BE2C (cell line): ENCODE data around the gene IPMK.

Experiments used
- DNase-seq: peaks from one replicate; pipeline ENCODE4 v3.0.0-alpha.2; 2020
- H3K27me3 ChIP-seq: fragments of 250-450 bp; sonication (Bioruptor Pico); 2 replicates; pipeline ENCODE4 v1.5.1; 2020; ENCODE audit warnings: mild to moderate bottlenecking
- H3K36me3 ChIP-seq: fragments of 250-450 bp; sonication (Bioruptor Pico); 2 replicates; pipeline ENCODE4 v1.5.1; 2020; ENCODE audit warnings: mild to moderate bottlenecking
- H3K4me1 ChIP-seq: fragments of 250-450 bp; sonication (Bioruptor Pico); 2 replicates; pipeline ENCODE4 v1.5.1; 2020
- H3K4me3 ChIP-seq: 2 replicates; pipeline ENCODE4 v1.5.1; 2011; ENCODE audit warnings: low read depth, low read length
- H3K9me3 ChIP-seq: fragments of 250-450 bp; sonication (Bioruptor Pico); 2 replicates; pipeline ENCODE4 v1.5.1; 2020
- CTCF ChIP-seq: IDR thresholded peaks from 2 replicates; pipeline ENCODE4 v1.5.1; 2012; ENCODE audit warnings: mild to moderate bottlenecking, low read depth, low read length

IPMK gene

GRCh38 chr10:58217612-58218011, 50.1 kb downstream of the IPMK start:
- Histone ChIP-seq H3K27me3 (no peaks in the 10 kb centered on the region), H3K9me3 (no peaks in the 10 kb centered on the region), H3K4me1 (no peaks in the 10 kb centered on the region), H3K36me3 (0 out of 2 replicates have a peak, but pooled peaks cover under 1% of the 10 kb centered on the region), H3K4me3 (no peak overlapping the region)
- no peak for TF ChIP-seq CTCF
- no peak for DNase-seq

GRCh38 chr10:58212622-58213021, 55.1 kb downstream of the IPMK start:
- H3K36me3 ChIP-seq, result peaks cover 8% of the 10 kb centered on the region; the same call in 1 of the 2 replicates
- H3K9me3 ChIP-seq, result no peaks in the 10 kb centered on the region
- H3K4me3 ChIP-seq, result no peak overlapping the region
- H3K4me1 ChIP-seq, result no peaks in the 10 kb centered on the region
- no peak for DNase-seq
- no peaks in the 10 kb centered on the region for H3K27me3 ChIP-seq
- no peak for TF ChIP-seq CTCF

- DNase-seq, result no peak
- H3K27me3 ChIP-seq, result no peaks in the 10 kb centered on the region
- H3K9me3 ChIP-seq, result no peaks in the 10 kb centered on the region; the same call in 1 of the 2 replicates
- no peak for TF ChIP-seq CTCF
- no peaks in the 10 kb centered on the region for H3K4me1 ChIP-seq
- H3K36me3 ChIP-seq, result peaks cover 8% of the 10 kb centered on the region; the same call in 1 of the 2 replicates
- H3K4me3 ChIP-seq, result no peak overlapping the region
These were observed 57.5 kb downstream of the IPMK start for GRCh38 chr10:58210160-58210559.

- H3K27me3 ChIP-seq, result no peaks in the 10 kb centered on the region
- H3K4me1 ChIP-seq, result no peaks in the 10 kb centered on the region
- peak; percentile 10 for DNase-seq
- no peak overlapping the region for H3K4me3 ChIP-seq
- H3K36me3 ChIP-seq, result peaks cover 8% of the 10 kb centered on the region; the same call in 1 of the 2 replicates
- no peaks in the 10 kb centered on the region; the same call in 1 of the 2 replicates for H3K9me3 ChIP-seq
- TF ChIP-seq CTCF, result no peak
These were observed 58.0 kb downstream of the IPMK start for GRCh38 chr10:58209669-58210068.

- no peaks in the 10 kb centered on the region for H3K27me3 ChIP-seq
- no peaks in the 10 kb centered on the region for H3K4me1 ChIP-seq
- TF ChIP-seq CTCF, result no peak
- H3K4me3 ChIP-seq, result no peak overlapping the region
- H3K36me3 ChIP-seq, result peaks cover 5% of the 10 kb centered on the region; the same call in 1 of the 2 replicates
- no peak for DNase-seq
- no peaks in the 10 kb centered on the region; the same call in 1 of the 2 replicates for H3K9me3 ChIP-seq
These were observed 61.4 kb downstream of the IPMK start for GRCh38 chr10:58206251-58206650.

GRCh38 chr10:58201704-58202103, 66.0 kb downstream of the IPMK start:
- H3K4me3 ChIP-seq, result no peak overlapping the region
- no peaks in the 10 kb centered on the region for H3K4me1 ChIP-seq
- no peak for TF ChIP-seq CTCF
- no peaks in the 10 kb centered on the region; the same call in 1 of the 2 replicates for H3K9me3 ChIP-seq
- no peaks in the 10 kb centered on the region for H3K36me3 ChIP-seq
- H3K27me3 ChIP-seq, result no peaks in the 10 kb centered on the region
- no peak for DNase-seq
